AG04450 (cell line): Measurements from ENCODE around the gene ABR. TPM values are rescaled to one million over a fixed set of nuclear protein-coding genes. Genes with fewer than 3 reads are reported as not detected.

Source experiments
- CTCF ChIA-PET: fragments of 300-600, 350-600 bp; formaldehyde crosslinking; extraction: SDS; loops from one replicate; lab custom pipeline; 2022; ENCODE audit warnings: antibody characterized with exemption, inconsistent platforms; lab: Charles Lee
- POLR2A ChIA-PET: fragments of 350-600 bp; formaldehyde crosslinking; extraction: SDS; loops from one replicate; lab custom pipeline; 2021; ENCODE audit warnings: antibody characterized with exemption, inconsistent platforms; lab: Yijun Ruan, JAX
- DNase-seq: peaks from one replicate; pipeline ENCODE4 v3.0.0-alpha.2; 2011; ENCODE audit warnings: low read depth, low spot score
- H3K27ac ChIP-seq: one replicate; pipeline ENCODE4 v1.5.1; 2012; ENCODE audit warnings: low read depth, low read length, control low read depth
- H3K27me3 ChIP-seq: one replicate; pipeline ENCODE4 v1.6.0; 2012; ENCODE audit warnings: low read length; ENCODE audit not compliant: control insufficient read depth, insufficient read depth
- H3K4me3 ChIP-seq: 2 replicates; pipeline ENCODE4 v1.5.1; 2011; ENCODE audit warnings: mild to moderate bottlenecking, low read depth, low read length, control low read depth
- H3K9me3 ChIP-seq: 2 replicates; pipeline ENCODE4 v1.5.1; 2012; ENCODE audit warnings: low read length; ENCODE audit not compliant: control insufficient read depth, insufficient read depth
- CTCF ChIP-seq: IDR thresholded peaks from 2 replicates; pipeline ENCODE4 v1.5.1; 2011; ENCODE audit warnings: low read depth, low read length, control low read depth, inconsistent platforms
- polyA plus RNA-seq: library from polyadenylated mRNA; depleted of rRNA; stranded (reverse); fragments of >200 nt; gene quantifications from 2 replicates; pipeline ENCODE4 v1.2.3, GENCODE V29; 2011

ABR gene
- polyA plus RNA-seq, 1 experiment: 64.3 TPM

GRCh38 chr17:1108765-1109605 lies 70.8 kb downstream of the ABR start:
- CTCF ChIA-PET: interaction anchor here (1.2 kb wide), 1 partner anchor 14 kb away, joined by 3 read pairs; no protein-coding TSS in a partner anchor
- POLR2A ChIA-PET: no interaction called here
- Histone ChIP-seq H3K27me3 (no peaks in the 10 kb centered on the region), H3K9me3 (peaks cover 4% of the 10 kb centered on the region; the same call in 1 of the 2 replicates), H3K4me3 (peak overlapping the region; percentile 69), H3K27ac (no peak overlapping the region)
- no peak for TF ChIP-seq CTCF
- no peak for DNase-seq

- POLR2A ChIA-PET: no interaction called here
- no peak for TF ChIP-seq CTCF
- Histone ChIP-seq H3K9me3 (peaks cover 4% of the 10 kb centered on the region; the same call in 1 of the 2 replicates), H3K27ac (no peak overlapping the region), H3K27me3 (no peaks in the 10 kb centered on the region), H3K4me3 (peak overlapping the region; percentile 69)
- CTCF ChIA-PET: interaction anchor here (1.2 kb wide), 1 partner anchor 14 kb away, joined by 3 read pairs; no protein-coding TSS in a partner anchor
- DNase-seq: no peak
Observed at GRCh38 chr17:1108478-1108764, 71.4 kb downstream of the ABR start.

DNA sequence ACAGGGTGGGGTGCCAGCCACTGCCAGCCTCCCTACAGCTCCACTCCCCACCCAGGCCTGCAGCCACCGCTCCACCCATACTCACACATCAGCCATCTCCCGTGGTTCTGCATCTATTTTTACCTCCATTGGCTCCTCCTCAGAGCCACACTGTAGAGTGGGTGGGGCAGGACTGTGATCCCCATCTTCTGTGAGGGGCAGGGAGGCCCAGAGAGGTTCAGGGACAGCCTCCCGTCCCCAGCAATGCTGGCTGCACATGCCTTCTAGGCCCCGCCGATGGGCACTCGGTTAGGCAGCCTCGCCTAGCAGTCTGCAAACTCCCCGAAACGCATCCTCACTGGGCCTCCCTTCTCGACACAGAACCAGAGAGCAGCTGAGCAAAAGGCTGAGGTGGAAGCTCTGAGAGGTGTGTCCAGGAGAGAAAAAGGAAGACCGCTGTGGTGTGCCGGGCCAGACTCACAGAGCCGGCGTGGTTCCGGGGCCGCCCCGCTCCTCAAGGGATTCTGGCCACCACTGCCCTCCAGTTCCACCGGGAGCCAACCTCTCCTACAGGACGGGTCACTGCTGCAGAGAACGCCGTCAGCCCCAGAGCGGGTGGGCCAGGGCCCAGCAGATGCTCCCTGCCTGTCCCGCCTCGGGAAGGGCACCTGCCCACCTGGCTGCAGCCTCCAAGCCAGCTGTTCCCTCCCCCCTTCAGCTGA lies 71.9 kb downstream of the ABR start:
- TF ChIP-seq CTCF: no peak
- CTCF ChIA-PET: interaction anchor here (1.2 kb wide), 1 partner anchor 15 kb away, joined by 3 read pairs; no protein-coding TSS in a partner anchor
- DNase-seq: no peak

GRCh38 chr17:1107083-1107776 lies 72.6 kb downstream of the ABR start:
- Histone ChIP-seq H3K27me3 (no peaks in the 10 kb centered on the region), H3K4me3 (no peak overlapping the region), H3K9me3 (peaks cover 4% of the 10 kb centered on the region; the same call in 1 of the 2 replicates), H3K27ac (no peak overlapping the region)
- ChIA-PET POLR2A (no interaction called here), CTCF (no interaction called here)
- no peak for DNase-seq
- TF ChIP-seq CTCF: no peak

More for the DNA sequence above, 71.9 kb downstream of the ABR start:
- Histone ChIP-seq H3K9me3 (peaks cover 4% of the 10 kb centered on the region; the same call in 1 of the 2 replicates), H3K27me3 (no peaks in the 10 kb centered on the region), H3K27ac (no peak overlapping the region), H3K4me3 (peak overlapping the region; percentile 69)
- POLR2A ChIA-PET: no interaction called here
